B cell (primary cell): ENCODE data around the gene FADD. TPM values are rescaled to one million over a fixed set of nuclear protein-coding genes. Genes with fewer than 3 reads are reported as not detected.

ENCODE experiments used
- ATAC-seq: fragments of 200-7000 bp; cut with Tn5 transposase; one replicate; pipeline ENCODE4 v1.10.0; 2021; ENCODE audit warnings: low read depth, mild to moderate bottlenecking, moderate number of reproducible peaks, moderate library complexity
- CTCF ChIA-PET: fragments of 350-600 bp; sonication (Branson Sonifier 250); formaldehyde crosslinking; loops from one replicate; lab custom pipeline; 2021; ENCODE audit warnings: antibody characterized with exemption, inconsistent platforms; lab: Charles Lee
- POLR2A ChIA-PET: fragments of 350-600 bp; sonication (Branson Sonifier 250); formaldehyde crosslinking; loops from one replicate; lab custom pipeline; 2021; ENCODE audit warnings: antibody characterized with exemption; lab: Charles Lee
- DNase-seq: peaks from one replicate; pipeline ENCODE4 v3.0.0; 2013
- H2AFZ ChIP-seq: 2 replicates; pipeline ENCODE4 v1.6.1; 2012; ENCODE audit warnings: mild to moderate bottlenecking, low read depth, low read length; ENCODE audit not compliant: insufficient read depth, poor library complexity, severe bottlenecking
- H3K27ac ChIP-seq, 2 donors: 1 replicate in 1 of 2; 2 replicates in 1 of 2; pipeline ENCODE4 v1.5.1; 2012 to 2013; ENCODE audit warnings: low read length in 2 of 2, mild to moderate bottlenecking in 2 of 2, moderate library complexity in 1 of 2
- H3K27me3 ChIP-seq, 4 experiments: fragments of 200-600 bp in 1 of 4; sonication (generic) in 1 of 4; replicated peaks in 1 of 4; 1 replicate in 2 of 4; 2 replicates in 2 of 4; pipeline versions ENCODE4 v1.6.1 to v1.7.0; 2013 to 2016; ENCODE audit warnings: low read length in 3 of 4, mild to moderate bottlenecking in 2 of 4, mixed read lengths in 1 of 4, moderate library complexity in 1 of 4; ENCODE audit not compliant: insufficient read depth in 4 of 4, control insufficient read depth in 3 of 4; ENCODE audit errors: control extremely low read depth in 1 of 4
- H3K36me3 ChIP-seq, 2 experiments: replicated peaks in 1 of 2; 1 replicate in 1 of 2; 2 replicates in 1 of 2; pipeline versions ENCODE4 v1.6.1 to v1.7.1; 2013; ENCODE audit warnings: low read length in 1 of 2; ENCODE audit not compliant: insufficient read depth in 2 of 2, control insufficient read depth in 1 of 2; ENCODE audit errors: control extremely low read depth in 1 of 2, extremely low read depth in 1 of 2
- H3K4me1 ChIP-seq, 2 donors: fragments of 200-600 bp in 1 of 2; sonication (generic) in 1 of 2; 1 replicate in 1 of 2; 2 replicates in 1 of 2; pipeline versions ENCODE4 v1.5.1 to v1.6.1; 2013 to 2017; ENCODE audit warnings: low read length in 2 of 2; ENCODE audit not compliant: control insufficient read depth in 2 of 2, insufficient read depth in 2 of 2
- H3K4me2 ChIP-seq: replicated peaks from 2 replicates; pipeline ENCODE3; 2012; ENCODE audit warnings: mild to moderate bottlenecking, low read depth, low read length; ENCODE audit not compliant: poor library complexity, severe bottlenecking
- H3K4me3 ChIP-seq, 5 experiments: fragments of 200-600 bp in 1 of 5; sonication (generic) in 1 of 5; 1 replicate in 3 of 5; 2 replicates in 2 of 5; pipeline versions ENCODE4 v1.5.1 to v1.7.0; 2011 to 2016; ENCODE audit warnings: low read length in 4 of 5, mild to moderate bottlenecking in 4 of 5, low read depth in 2 of 5, control low read depth in 1 of 5, moderate library complexity in 1 of 5; ENCODE audit not compliant: insufficient read depth in 1 of 5; ENCODE audit errors: control extremely low read depth in 1 of 5, extremely low read depth in 1 of 5
- H3K79me2 ChIP-seq: fragments of 200-600 bp; sonication (generic); one replicate; pipeline ENCODE4 v1.6.0; 2016; ENCODE audit warnings: low read length; ENCODE audit not compliant: control insufficient read depth, insufficient read depth
- H3K9ac ChIP-seq: fragments of 200-600 bp; sonication (generic); 2 replicates; pipeline ENCODE4 v1.6.1; 2017; ENCODE audit warnings: mild to moderate bottlenecking, low read length, moderate library complexity
- H3K9me3 ChIP-seq, 3 donors: one replicate each; pipeline versions ENCODE4 v1.6.1 to v1.7.1; 2013; ENCODE audit warnings: low read length in 2 of 3; ENCODE audit not compliant: control insufficient read depth in 2 of 3, insufficient read depth in 1 of 3; ENCODE audit errors: control extremely low read depth in 1 of 3
- H4K20me1 ChIP-seq: 2 replicates; pipeline ENCODE4 v1.6.0; 2012; ENCODE audit warnings: mild to moderate bottlenecking, low read length; ENCODE audit not compliant: insufficient read depth, control insufficient read depth, poor library complexity, severe bottlenecking
- H3K27ac Mint-ChIP-seq: one replicate; pipeline ENCODE4 v1.8.0; 2021; ENCODE audit warnings: mixed read lengths
- H3K27me3 Mint-ChIP-seq: one replicate; pipeline ENCODE4 v1.8.0; 2021; ENCODE audit warnings: mixed read lengths
- H3K4me1 Mint-ChIP-seq: one replicate; pipeline ENCODE4 v1.8.0; 2021; ENCODE audit warnings: mixed read lengths
- H3K4me3 Mint-ChIP-seq: one replicate; pipeline ENCODE4 v1.8.0; 2021; ENCODE audit warnings: mixed read lengths
- H3K9me3 Mint-ChIP-seq: one replicate; pipeline ENCODE4 v1.8.0; 2022; ENCODE audit warnings: mixed read lengths; ENCODE audit not compliant: insufficient read depth
- CTCF ChIP-seq: fragments of 200-600 bp; IDR thresholded peaks from one replicate; pipeline ENCODE4 v1.8.0; 2022; ENCODE audit warnings: antibody characterized with exemption, mild to moderate bottlenecking
- EZH2 ChIP-seq: IDR thresholded peaks from 2 replicates; pipeline ENCODE4 v1.6.1; 2012; ENCODE audit warnings: borderline replicate concordance, low read depth, mild to moderate bottlenecking, moderate library complexity, low read length; ENCODE audit not compliant: insufficient read depth, poor library complexity, severe bottlenecking
- WGBS: methylation state at CpG from one replicate; pipeline ENCODE4 v1.1.5; 2013; ENCODE audit warnings: missing lambda C conversion rate; ENCODE audit not compliant: insufficient coverage; 5-methylcytosine and 5-hydroxymethylcytosine counted together
- intact Hi-C: fragments of 100-400 bp; cut with micrococcal nuclease; formaldehyde crosslinking; loops from one replicate; pipeline ENCODE4 v1.10.0; 2022
- polyA plus RNA-seq: library from polyadenylated mRNA; depleted of rRNA; stranded (reverse); fragments of >200 nt; gene quantifications from 2 replicates; pipeline ENCODE4 v1.2.3, GENCODE V29; 2012
- total RNA-seq, 2 donors: library from RNA; stranded (reverse); fragments of 120-200 nt in 1 of 2; gene quantifications; 1 replicate in 1 of 2; 2 replicates in 1 of 2; pipeline versions ENCODE4 v1.2.3 to v1.2.4, GENCODE V29; 2013 to 2022

Gene FADD
- total and polyA plus RNA-seq, 2 donors (not counting 1 experiment from before 2014, with no cell fraction given), result 5.4 to 26.6 TPM

GRCh38 chr11:70241709-70242108 is 38.6 kb downstream of the FADD start:
- Histone ChIP-seq H2AFZ (no peak overlapping the region), H3K9ac (no peak overlapping the region), H3K9me3 (peaks cover 0 to 3% (median 0%) of the 10 kb centered on the region in 3 donors), H3K79me2 (no peaks in the 10 kb centered on the region), H3K36me3 (no peaks in the 10 kb centered on the region), H3K4me3 (no peak overlapping the region), H3K4me2 (no peak overlapping the region), H3K27ac (no peak overlapping the region), H3K4me1 (no peaks in the 10 kb centered on the region), H3K27me3 (peaks cover 0 to 4% (median 1%) of the 10 kb centered on the region in 4 experiments), H4K20me1 (no peaks in the 10 kb centered on the region)
- POLR2A ChIA-PET, result no interaction called here
- intact Hi-C loops, result no loop called here
- Mint-ChIP-seq H3K4me3 (no peak overlapping the region), H3K27ac (no peak overlapping the region), H3K9me3 (no peaks in the 10 kb centered on the region), H3K27me3 (peaks cover 21% of the 10 kb centered on the region), H3K4me1 (no peaks in the 10 kb centered on the region)
- DNase-seq (no peak), ATAC-seq (no peak)
- CTCF ChIA-PET, result no interaction called here
- TF ChIP-seq EZH2 (no peak), CTCF (no peak)
- WGBS, result 83% methylated on average over 3 of the region's 3 CpGs

- H3K27me3 Mint-ChIP-seq, result peaks cover 19% of the 10 kb centered on the region
- TF ChIP-seq CTCF (no peak), EZH2 (no peak)
- 100% methylated on average over 4 of the region's 4 CpGs for WGBS
- intact Hi-C loops, result no loop called here
- Histone ChIP-seq H3K36me3 (no peaks in the 10 kb centered on the region), H3K79me2 (no peaks in the 10 kb centered on the region), H3K4me1 (no peaks in the 10 kb centered on the region), H3K27ac (no peak overlapping the region), H3K4me3 (no peak overlapping the region), H2AFZ (no peak overlapping the region), H3K27me3 (peaks cover 0 to 4% (median 1%) of the 10 kb centered on the region in 4 experiments), H3K9ac (no peak overlapping the region), H4K20me1 (no peaks in the 10 kb centered on the region), H3K4me2 (no peak overlapping the region), H3K9me3 (peaks cover 0 to 3% (median 0%) of the 10 kb centered on the region in 3 donors)
- no peak overlapping the region for H3K27ac Mint-ChIP-seq
- ATAC-seq (no peak), DNase-seq (no peak)
- H3K9me3 Mint-ChIP-seq, result no peaks in the 10 kb centered on the region
- no peaks in the 10 kb centered on the region for H3K4me1 Mint-ChIP-seq
- ChIA-PET CTCF (no interaction called here), POLR2A (no interaction called here)
- H3K4me3 Mint-ChIP-seq, result no peak overlapping the region
Measured at GRCh38 chr11:70242885-70243284, 39.8 kb downstream of the FADD start.
